HT1080 (cell line): Measurements from ENCODE around the gene PSG3. TPM values are rescaled to one million over a fixed set of nuclear protein-coding genes. Genes with fewer than 3 reads are reported as not detected.
"Not testable (repeated sequence)": the region's sequence is repeated elsewhere in the genome, so short reads cannot be mapped to it uniquely, and the experiment has no call there.

Experiments used
- DNase-seq: peaks from one replicate; pipeline ENCODE4 v3.0.0-alpha.2; 2015; ENCODE audit warnings: low read depth
- total RNA-seq: library from RNA; depleted of rRNA; stranded (reverse); fragments of >200 nt; shearing (Covaris generic); gene quantifications from 2 replicates; pipeline ENCODE4 v1.2.3, GENCODE V29; 2014; rRNA removed

PSG3 gene
- total RNA-seq, 1 experiment from 2014 or later, result not detected

GRCh38 chr19:42695811-42696503, 44.3 kb downstream of the PSG3 start:
- no peak for DNase-seq

GRCh38 chr19:42693760-42694350, 46.4 kb downstream of the PSG3 start:
- DNase-seq, result peak; percentile 41

GRCh38 chr19:42683917-42684513, 56.3 kb downstream of the PSG3 start:
- peak; percentile 7 for DNase-seq

GRCh38 chr19:42676326-42676725, 64.0 kb downstream of the PSG3 start:
- not testable (repeated sequence) for DNase-seq

- DNase-seq, result not testable (repeated sequence)
These were observed 65.7 kb downstream of the PSG3 start for GRCh38 chr19:42674549-42674948.

Other genes with a start within 250 kb of the PSG3 start
- not detected in 2 replicates for gene CEACAM1, start 212.0 kb downstream of the PSG3 start, total RNA-seq
- gene CEACAM8, start 145.6 kb downstream of the PSG3 start, total RNA-seq, result not detected in 2 replicates
- 0.10 TPM in 1 of 2 replicates, not detected in the other for gene PSG8, start 25.2 kb upstream of the PSG3 start, total RNA-seq
- 0.27 TPM in 1 of 2 replicates, not detected in the other for gene PSG1, start 139.2 kb upstream of the PSG3 start, total RNA-seq
- not detected in 2 replicates for gene PSG6, start 177.4 kb upstream of the PSG3 start, total RNA-seq
- gene PSG7, start 196.7 kb upstream of the PSG3 start, total RNA-seq, result 0.06 TPM in 1 of 2 replicates, not detected in the other